PFSK-1 (cell line): ENCODE results near the gene NHERF2.

ENCODE experiments used
- FOXP2 ChIP-seq: optimal IDR thresholded peaks from 2 replicates; pipeline ENCODE3; 2011; ENCODE audit warnings: borderline replicate concordance, control low read depth, inconsistent platforms; ENCODE audit not compliant: insufficient read depth; ENCODE audit errors: extremely low read length, extremely low read depth
- POLR2AphosphoS5 ChIP-seq: IDR thresholded peaks from 2 replicates; pipeline ENCODE4 v1.6.1; 2012; ENCODE audit warnings: low read depth, mild to moderate bottlenecking, control low read depth, low read length, moderate library complexity
- SIN3A ChIP-seq: IDR thresholded peaks from 2 replicates; pipeline ENCODE4 v1.6.1; 2012; ENCODE audit warnings: mild to moderate bottlenecking, low read length, moderate library complexity, borderline replicate concordance; ENCODE audit not compliant: insufficient read depth
- TAF1 ChIP-seq: IDR thresholded peaks from 2 replicates; pipeline ENCODE4 v1.6.1; 2012; ENCODE audit warnings: low read length, control low read depth, borderline replicate concordance; ENCODE audit not compliant: insufficient read depth
- TF ChIP-seq, protein P1 (sequence below), 2 experiments: IDR thresholded peaks; 2 replicates each; pipeline versions ENCODE4 v1.6.1 to v1.8.0; 2011 to 2012; ENCODE audit warnings: low read depth in 2 of 2, low read length in 2 of 2, control low read depth in 1 of 2, inconsistent platforms in 1 of 2, mild to moderate bottlenecking in 1 of 2, moderate library complexity in 1 of 2; ENCODE audit not compliant: insufficient read depth in 1 of 2

The NHERF2 gene

DNA sequence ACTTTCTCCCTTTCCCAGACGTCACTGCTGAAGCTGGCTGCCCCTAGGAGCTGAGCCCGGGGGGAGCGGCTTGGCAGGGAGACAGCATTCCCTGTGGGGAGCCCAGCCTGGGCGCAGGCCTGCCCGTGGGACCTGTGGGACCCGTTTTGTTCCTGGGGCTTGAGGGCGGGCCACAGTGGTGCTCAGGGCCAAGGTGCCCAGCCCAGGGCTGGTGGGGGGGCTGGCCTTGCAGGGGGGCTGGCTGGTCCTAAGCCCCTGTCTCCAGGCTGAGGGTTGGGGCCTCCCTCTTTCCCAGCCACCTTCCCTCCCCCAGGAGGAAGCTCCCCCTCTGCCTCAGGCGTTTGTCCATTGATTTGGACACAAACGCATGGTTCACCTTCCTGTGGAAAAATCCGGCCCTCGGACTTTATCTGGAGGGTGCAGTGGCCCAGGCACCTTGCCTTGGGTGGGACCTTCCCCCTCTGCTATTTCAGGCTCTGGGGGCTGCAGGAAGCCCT lies 4.4 kb downstream of the NHERF2 start:
- no peak for TF ChIP-seq FOXP2

DNA sequence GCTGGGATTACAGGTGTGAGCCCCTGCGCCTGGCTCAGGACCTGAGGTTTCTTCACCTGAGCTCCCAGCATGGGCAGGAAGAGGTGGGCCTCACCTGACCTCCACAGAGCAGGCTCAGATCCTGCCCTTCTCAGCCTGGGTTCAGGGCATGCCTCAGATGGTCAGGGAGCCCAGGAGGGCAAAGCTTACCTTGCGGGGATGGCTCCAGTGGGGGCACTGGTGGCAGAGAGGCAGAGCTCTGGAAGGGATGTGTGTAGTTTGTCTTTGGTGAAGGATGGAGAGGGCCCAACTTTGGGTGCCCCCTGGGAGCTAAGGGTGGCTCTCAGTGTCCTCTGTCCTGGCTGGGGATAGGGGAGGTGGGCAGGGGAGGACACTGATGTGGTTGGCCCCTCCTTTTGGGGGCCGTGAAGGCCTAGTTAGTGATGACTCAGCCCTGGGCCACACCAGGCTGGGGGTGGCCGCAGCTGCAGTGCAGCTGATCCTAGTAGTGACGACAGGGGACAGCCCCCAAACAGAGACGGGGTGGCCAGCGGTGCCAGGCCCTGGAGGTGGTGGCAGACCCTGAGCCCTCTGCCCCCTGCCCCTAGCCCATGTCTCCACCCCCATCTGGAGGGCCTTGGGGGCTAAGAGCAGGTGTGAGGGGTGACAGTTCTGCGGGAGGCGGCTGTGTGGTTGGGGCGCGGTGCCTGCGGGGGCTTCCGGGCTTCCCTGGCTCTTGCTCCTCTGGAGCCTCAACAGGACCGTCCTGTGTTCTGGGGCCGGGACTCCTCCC lies 5.8 kb downstream of the NHERF2 start:
- TF ChIP-seq FOXP2 (no peak), SIN3A (no peak), POLR2AphosphoS5 (no peak)

DNA sequence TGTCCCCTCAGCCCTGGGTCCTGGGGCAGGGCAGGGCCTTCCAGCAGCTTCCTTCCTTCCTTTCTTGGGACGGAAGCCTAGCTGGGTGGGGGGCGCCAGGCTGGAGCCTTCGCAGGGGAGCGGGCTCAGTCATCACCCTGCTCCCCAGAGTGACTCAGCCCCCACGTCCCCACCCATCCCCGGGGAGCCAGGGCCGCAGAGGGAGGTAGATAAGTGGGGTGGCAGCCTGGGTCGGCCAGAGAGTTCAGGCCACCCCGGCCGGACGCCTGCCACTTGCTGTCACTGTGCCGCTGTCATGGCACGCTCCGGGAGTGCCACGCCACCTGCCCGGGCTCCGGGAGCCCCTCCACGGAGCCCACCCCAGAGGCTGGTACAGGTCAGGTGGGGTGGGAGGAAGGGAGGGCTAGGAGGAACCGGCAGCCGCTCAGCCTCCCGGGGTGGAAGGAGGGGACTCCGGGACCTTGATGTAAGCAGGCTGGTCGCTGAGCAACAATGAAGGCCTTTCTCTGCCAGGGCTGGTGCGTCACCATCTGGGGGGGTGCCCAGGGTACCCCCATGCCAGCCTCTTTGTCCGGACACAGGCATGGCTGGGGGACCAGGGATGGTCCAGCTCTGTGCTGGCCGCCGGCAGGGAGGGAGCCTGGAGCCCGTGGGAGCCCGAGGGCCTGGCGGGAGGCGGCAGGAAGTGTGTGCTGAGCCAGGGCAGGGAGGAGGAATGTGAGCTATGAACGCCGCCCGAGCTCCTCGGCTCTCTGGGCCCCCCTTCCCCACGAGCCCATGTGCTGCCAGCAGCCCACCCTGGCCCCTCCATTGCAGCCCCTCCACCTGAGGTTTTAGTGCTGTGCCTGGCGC lies 6.6 kb downstream of the NHERF2 start:
- TF ChIP-seq FOXP2 (peak; percentile 7), TAF1 (no peak)

DNA sequence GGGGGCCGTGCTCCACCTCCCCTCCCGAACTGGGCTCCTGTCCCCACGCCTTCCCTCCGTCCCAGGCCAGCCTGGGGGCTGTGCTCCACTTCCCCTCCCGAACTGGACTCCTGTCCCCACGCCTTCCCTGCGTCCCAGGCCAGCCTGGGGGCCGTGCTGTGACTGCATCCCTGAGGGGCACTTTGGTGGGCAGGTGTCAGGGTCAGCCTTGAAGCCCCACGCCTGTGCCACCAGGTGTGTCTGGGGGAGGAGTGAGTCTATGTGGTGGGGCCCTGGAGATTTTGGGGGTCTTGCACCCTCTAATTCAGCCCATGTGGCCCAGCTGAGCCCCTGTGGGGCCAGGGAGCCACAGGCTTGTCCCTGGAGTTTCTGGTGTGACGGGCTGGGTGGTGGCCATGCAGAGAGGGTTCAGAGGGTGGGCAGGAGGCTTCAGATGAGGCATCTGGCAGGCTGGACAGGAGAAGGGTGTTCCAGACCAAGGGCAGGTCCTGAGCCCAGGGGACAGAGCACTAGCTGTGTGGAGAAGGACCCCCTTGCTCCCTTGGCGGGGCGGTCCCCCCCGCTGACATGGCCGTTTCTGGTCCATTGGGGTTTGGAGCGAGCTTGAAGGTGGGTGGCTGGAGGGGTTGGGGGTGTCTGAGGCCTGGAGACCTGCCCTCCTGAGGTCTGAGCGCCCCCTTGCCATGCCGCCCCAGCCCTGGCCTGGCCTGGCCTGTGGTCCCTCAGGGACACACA lies 8.2 kb downstream of the NHERF2 start:
- TF ChIP-seq, protein P1, sequence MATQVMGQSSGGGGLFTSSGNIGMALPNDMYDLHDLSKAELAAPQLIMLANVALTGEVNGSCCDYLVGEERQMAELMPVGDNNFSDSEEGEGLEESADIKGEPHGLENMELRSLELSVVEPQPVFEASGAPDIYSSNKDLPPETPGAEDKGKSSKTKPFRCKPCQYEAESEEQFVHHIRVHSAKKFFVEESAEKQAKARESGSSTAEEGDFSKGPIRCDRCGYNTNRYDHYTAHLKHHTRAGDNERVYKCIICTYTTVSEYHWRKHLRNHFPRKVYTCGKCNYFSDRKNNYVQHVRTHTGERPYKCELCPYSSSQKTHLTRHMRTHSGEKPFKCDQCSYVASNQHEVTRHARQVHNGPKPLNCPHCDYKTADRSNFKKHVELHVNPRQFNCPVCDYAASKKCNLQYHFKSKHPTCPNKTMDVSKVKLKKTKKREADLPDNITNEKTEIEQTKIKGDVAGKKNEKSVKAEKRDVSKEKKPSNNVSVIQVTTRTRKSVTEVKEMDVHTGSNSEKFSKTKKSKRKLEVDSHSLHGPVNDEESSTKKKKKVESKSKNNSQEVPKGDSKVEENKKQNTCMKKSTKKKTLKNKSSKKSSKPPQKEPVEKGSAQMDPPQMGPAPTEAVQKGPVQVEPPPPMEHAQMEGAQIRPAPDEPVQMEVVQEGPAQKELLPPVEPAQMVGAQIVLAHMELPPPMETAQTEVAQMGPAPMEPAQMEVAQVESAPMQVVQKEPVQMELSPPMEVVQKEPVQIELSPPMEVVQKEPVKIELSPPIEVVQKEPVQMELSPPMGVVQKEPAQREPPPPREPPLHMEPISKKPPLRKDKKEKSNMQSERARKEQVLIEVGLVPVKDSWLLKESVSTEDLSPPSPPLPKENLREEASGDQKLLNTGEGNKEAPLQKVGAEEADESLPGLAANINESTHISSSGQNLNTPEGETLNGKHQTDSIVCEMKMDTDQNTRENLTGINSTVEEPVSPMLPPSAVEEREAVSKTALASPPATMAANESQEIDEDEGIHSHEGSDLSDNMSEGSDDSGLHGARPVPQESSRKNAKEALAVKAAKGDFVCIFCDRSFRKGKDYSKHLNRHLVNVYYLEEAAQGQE (IDR thresholded peaks at IDR 0.05; ENCODE audit: insufficient read depth in 1 of 2, low read depth in 2 of 2, low read length in 2 of 2) = no peak
- TF ChIP-seq TAF1 (no peak), SIN3A (no peak), POLR2AphosphoS5 (no peak), FOXP2 (no peak)

DNA sequence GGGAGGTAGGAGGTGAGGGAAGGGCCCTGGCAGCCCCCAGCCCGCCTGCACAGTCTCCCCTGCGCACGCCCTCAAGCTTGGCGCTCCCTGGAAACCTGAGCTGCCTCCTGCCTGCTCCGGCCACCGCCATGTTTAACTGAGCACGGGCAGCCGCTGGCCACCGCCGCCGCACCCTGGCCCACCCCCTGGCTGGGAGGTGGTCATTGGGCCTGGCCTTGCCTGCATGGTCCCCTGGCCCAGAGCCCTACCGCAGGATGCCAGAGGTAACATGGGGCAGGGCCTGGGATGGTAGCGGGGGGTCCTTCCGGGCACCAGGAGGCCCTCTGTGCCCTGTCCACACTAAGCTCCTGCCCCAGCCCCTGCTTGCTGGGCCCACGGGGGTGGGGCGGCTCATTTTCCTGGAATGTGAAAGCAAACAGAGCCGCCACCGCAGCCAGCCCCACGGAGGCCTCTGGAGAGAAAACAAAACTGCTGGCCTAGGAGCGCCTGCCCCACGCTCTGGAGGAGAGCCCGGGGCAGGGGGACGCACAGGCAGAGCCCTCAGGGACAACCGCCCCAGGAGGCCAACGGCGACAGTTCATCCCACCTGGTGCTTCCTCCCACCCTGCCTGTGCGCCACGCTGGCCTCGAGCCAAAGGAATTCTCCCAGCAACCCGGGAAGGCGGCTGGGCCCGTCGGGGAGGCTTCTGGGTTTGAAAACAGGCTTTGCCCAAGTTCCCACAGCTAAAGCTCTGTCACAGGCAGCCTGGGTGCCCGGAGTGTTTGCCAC lies 8.9 kb downstream of the NHERF2 start:
- TF ChIP-seq, protein P1 (IDR thresholded peaks at IDR 0.05; ENCODE audit: insufficient read depth in 1 of 2, low read depth in 2 of 2, low read length in 2 of 2) = no peak
- TF ChIP-seq POLR2AphosphoS5 = no peak
- no peak for TF ChIP-seq FOXP2
- no peak for TF ChIP-seq TAF1
- TF ChIP-seq SIN3A = no peak

DNA sequence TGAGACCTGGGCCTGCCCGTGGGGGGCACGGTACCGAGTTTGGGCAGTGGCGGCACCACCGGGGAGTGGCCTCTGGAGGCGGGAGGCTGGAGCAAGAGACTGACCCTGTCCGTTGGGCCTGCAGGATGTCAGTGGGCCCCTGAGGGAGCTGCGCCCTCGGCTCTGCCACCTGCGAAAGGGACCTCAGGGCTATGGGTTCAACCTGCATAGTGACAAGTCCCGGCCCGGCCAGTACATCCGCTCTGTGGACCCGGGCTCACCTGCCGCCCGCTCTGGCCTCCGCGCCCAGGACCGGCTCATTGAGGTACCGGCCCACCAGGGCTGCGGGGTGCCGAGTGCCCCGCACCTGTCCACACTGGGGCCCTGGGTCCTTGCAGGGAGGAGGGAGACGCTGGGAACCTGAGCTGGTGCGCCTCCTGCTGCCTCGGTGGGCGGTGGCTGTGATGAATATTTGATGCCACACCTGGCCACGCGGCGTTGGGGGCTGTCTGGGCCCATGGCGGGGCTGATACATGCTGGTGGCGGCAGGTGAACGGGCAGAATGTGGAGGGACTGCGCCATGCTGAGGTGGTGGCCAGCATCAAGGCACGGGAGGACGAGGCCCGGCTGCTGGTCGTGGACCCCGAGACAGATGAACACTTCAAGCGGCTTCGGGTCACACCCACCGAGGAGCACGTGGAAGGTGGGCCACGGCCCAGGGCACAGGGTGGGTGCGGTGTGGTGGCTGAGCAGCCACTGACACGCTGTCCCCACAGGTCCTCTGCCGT lies 9.7 kb downstream of the NHERF2 start:
- TF ChIP-seq POLR2AphosphoS5 (no peak), TAF1 (no peak), FOXP2 (no peak), SIN3A (no peak)
- TF ChIP-seq, protein P1 (IDR thresholded peaks at IDR 0.05; ENCODE audit: insufficient read depth in 1 of 2, low read depth in 2 of 2, low read length in 2 of 2) = no peak
